GM12872 (cell line): Measurements from ENCODE around the gene ZNF391.

Experiments
- CTCF ChIP-seq: IDR thresholded peaks from 3 replicates; pipeline ENCODE4 v1.5.1; 2011; ENCODE audit warnings: low read depth, mild to moderate bottlenecking, low read length, moderate library complexity; ENCODE audit not compliant: insufficient read depth

ZNF391 gene

GRCh38 chr6:27451660-27452390, 63.3 kb downstream of the ZNF391 start:
- TF ChIP-seq CTCF = no peak

GRCh38 chr6:27452496-27452897, 63.9 kb downstream of the ZNF391 start:
- no peak for TF ChIP-seq CTCF
